ENCODE measurements around the gene CHSY1.

The CHSY1 gene

DNA sequence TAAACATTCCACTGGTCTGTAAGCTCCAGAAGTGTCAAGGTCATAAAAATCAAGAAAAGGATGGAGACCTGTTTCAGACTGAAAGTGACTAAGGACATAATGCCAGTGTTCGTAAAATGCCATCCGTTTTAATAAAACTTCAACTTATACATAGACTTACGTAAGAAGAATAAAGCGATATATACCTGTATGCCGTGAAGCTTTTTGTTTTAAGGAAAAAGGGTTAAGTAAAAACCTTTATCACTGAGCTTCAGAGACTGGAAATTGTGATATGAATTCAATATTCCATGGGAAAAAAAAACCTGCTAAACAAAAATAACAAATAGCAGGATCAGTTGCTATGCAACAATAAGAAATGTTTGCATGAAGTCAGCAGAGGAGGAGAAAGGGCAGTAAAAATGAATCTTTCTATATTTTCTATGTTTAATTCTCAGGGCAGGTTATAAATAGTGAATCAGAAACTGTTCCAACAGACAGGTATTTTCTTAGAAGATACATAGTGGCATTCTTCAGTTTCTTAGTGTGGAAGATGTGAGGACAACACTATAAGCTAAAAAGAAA lies 42.5 kb downstream of the CHSY1 start:
- DNase-seq (ENCODE audit: low read depth) = no peak

DNA sequence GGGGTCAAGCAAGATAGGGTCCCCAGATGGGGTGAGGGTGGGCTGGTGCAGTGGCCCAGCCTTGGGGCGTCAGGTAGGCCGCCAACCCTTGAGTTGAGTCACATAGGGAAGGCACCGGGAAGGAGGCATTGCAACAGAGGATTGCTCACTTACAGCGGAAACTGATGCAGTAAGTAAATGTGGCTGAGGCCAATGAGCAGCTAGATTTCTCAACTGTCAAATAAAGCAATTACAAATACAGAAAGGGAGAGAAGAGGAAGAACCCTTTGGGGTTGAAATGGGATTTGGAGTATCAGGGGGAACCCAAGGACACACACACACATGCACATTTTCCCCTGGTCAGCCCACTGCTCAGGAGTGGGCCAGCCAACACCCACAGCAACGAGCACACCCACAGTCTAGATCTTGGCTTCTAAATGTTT lies 44.0 kb downstream of the CHSY1 start:
- DNase-seq (ENCODE audit: low read depth) = no peak

DNA sequence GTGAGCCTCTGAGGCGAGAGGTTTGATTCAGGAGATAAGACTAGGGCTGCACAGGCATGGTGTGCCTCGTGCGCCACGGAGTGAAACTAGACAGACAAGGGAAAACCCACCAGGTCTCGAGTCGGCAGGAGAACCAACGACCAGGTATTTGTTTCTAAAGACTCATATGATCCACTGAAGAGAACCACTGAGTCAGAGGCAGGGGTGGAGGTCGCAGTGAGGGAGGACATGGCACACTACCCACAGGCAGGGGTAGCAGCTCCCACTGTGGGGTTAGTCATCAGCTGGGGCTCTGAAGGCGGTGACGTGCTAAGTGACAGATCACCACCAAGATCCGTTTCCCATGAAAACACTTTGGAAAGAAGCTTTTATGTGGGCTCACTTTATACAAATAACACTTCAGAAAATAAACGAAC lies 45.7 kb downstream of the CHSY1 start:
- DNase-seq (ENCODE audit: low read depth) = peak; percentile 82

DNA sequence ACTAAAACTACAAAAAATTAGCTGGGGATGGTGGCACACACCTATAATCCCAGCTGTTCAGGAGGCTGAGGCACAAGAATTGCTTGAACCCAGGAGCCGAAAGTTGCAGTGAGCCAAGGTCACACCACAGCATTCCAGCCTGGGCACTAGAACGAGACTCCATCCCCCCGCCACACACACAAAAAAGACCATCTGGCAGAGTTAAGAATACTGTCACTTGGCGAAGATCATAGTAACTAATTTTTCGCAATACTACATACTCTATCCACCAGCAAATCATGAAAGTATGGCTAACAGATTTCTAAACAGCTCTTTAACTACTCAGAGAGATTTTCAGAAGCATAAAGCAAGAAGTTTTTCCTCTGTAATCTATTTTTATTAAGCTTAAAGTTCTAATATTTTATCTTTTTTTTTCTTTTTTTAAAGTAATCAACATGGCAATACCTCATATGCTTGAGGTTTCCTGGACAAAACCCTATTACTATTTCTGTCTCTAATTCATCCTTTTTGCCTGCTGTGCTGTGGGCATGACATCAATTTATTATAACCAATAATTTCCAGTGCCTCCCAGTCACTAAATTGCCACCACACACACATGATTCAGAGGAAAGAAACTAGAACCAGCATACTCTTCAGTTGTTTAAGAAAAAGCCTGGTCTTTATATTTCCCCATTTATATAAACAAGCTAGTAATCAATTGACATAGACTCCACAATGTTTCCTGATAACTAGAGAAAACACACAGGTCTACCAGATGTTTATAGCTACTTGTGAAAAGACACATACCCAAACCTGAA lies 46.9 kb downstream of the CHSY1 start:
- DNase-seq (ENCODE audit: low read depth) = no peak

DNA sequence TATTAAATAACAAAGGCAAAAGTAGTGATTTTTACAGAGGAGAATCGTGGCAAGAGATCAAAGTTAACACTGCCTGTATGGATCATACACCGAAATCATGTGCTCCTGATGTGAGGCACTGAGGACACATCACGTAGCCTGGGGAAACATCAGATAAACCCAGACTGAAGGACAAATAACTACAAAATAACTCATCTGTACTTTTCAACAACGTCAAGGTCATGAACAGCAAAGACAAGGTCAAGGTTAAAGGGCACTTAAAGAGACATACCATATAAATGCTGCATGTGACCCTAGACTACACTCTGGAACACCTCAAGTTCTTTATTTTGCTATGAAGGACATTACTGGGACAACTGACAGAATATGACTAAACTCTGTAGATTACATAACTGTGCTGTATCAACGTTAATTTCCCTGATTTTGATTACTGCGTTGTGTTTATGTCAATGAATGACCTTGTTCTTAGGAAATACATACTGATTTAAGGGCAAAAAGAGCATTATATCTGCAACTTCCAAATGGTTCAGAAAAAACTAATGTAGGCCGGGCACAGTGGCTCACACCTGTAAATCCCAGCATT lies 48.1 kb downstream of the CHSY1 start:
- DNase-seq (ENCODE audit: low read depth) = no peak

DNA sequence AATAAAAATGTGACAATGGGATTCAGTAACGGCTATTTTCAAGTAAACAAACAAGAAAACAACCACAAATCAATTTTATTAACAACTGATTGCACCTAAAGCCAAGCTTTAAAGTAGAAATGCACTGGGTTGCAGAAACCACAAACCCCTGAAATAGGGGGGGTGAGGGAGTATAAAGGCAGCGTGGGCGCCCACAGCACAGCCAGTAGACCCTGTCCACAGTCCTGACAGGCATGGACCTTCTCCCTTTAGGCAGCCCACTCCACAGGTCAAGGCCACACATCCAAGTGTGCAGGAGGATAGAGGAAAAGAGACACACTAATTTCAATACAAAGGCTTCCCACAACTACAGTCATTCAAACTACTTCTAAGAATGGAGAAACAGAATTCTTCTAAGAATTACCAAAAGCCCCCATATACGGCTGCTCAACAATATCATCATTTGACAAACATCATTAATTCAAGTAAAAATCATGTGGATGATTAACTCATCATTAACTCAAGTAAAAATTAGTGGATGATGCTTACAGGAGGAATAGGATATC lies 48.7 kb downstream of the CHSY1 start:
- DNase-seq (ENCODE audit: low read depth) = no peak

GRCh38 chr15:101201411-101202174 lies 50.3 kb downstream of the CHSY1 start:
- no peak for DNase-seq (ENCODE audit: low read depth)

DNA sequence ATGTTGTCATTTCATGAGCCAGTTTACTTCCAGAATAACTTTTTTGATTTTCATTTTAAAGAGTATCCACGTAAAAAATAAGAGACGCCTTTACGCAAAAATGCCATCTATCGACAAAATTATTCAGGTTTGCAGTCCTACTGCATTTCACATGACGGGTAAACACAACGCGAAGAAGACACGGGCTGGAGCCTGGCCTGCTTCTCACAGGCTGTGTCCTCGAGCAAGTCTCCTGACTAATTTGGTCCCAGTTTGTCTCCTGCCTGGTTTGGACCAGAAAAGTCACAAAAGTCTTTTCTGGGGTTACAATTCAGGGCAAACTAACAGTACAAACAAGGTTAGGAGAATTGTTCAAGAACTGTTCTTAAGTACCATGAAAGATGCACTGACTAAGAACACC lies 51.7 kb downstream of the CHSY1 start:
- no peak for DNase-seq (ENCODE audit: low read depth)

DNA sequence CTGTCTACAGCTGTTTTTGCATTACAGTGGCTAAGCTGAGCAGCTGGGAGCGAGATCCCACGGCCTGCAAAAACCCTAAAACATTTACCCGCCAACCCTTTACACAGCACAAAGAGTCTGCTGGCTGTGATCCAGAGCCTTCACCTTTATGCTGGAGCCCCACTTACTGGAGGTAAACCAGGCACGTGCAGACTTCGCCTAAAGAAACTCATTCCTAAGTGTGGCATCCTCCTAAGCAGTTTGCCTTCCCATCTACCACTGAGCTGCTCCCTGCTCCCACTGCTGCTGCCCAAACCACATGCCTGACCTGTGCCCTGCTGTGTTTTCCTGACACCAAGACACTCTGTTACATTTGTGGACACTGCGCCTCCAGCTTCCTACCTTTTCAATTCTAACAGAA lies 53.0 kb downstream of the CHSY1 start:
- no peak for DNase-seq (ENCODE audit: low read depth)

DNA sequence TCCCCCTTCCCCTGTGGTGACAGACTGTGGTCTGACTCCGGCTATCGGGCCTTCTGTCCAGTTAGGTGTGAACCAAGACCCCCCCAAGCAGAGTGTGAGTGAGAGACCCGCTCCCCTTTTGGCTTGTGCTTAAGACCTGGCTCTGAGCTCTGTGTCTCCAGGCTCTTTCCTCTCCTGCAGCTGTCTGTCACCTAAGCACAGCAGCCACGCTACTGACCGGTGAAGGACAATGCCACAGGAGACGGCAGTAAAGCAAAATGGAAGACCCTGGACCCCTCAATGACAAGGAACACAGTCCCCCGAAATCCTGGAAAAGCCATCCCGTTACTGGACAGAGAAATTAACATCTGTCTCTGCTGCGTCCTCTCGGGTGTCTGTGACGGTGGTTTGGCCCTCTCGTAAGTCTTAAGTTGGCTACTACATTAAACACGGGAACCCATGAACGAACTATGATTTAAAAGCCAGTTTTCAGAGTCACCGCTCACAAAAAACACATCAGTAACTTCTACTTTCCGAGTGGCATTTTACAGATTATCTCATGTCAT lies 53.7 kb downstream of the CHSY1 start:
- no peak for DNase-seq (ENCODE audit: low read depth)

GRCh38 chr15:101194546-101195125 lies 57.2 kb downstream of the CHSY1 start:
- no peak for DNase-seq (ENCODE audit: low read depth)

- no peak for DNase-seq (ENCODE audit: low read depth)
Measured at GRCh38 chr15:101193806-101194545, 57.9 kb downstream of the CHSY1 start.

DNA sequence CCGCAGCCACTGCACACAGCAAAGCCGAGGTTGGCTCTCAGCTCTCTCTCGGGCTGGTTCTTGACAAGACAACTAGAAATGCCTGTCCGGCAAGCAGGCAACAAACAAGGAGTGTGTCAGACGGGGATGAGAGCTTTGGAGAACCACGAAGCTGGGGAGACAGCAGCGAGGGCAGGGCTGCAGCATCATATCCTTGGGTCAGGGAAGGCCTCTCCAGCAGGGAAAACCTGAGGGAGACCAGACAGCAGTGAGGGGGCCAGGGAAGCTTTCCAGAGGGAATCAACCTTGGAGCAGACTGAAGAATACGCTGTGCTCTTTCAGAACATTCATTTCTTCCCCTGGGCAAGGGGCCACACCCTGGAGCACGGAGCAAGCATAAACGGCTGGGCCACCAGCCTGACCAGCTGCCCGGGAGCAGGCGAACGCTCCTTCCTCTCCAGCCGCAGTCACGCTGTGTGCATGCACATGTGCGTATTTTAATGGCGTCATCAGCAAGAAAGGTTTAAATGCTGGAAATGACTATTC lies 58.7 kb downstream of the CHSY1 start:
- no peak for DNase-seq (ENCODE audit: low read depth)

GRCh38 chr15:101192081-101192480 lies 59.8 kb downstream of the CHSY1 start:
- DNase-seq (ENCODE audit: low read depth) = no peak

DNA sequence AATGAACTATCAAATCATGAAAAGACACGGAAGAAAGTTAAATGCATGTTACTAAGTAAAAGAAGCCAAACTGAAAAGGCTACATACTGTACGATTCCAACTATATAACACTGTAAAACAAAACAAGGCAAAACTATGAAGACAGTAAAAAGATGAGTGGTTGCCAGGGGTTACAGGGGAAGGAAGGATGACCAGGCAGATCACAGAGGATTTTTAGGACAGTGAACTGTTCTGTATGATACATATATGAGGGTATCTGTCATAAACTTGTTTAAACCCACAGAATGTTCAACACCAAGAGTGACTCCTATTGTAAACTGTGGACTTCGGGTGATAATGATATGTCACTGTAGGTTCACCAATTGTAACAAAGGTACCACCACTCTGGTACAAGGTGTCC lies 60.6 kb downstream of the CHSY1 start:
- no peak for DNase-seq (ENCODE audit: low read depth)

GRCh38 chr15:101190092-101190595 lies 61.7 kb downstream of the CHSY1 start:
- DNase-seq (ENCODE audit: low read depth) = no peak

DNA sequence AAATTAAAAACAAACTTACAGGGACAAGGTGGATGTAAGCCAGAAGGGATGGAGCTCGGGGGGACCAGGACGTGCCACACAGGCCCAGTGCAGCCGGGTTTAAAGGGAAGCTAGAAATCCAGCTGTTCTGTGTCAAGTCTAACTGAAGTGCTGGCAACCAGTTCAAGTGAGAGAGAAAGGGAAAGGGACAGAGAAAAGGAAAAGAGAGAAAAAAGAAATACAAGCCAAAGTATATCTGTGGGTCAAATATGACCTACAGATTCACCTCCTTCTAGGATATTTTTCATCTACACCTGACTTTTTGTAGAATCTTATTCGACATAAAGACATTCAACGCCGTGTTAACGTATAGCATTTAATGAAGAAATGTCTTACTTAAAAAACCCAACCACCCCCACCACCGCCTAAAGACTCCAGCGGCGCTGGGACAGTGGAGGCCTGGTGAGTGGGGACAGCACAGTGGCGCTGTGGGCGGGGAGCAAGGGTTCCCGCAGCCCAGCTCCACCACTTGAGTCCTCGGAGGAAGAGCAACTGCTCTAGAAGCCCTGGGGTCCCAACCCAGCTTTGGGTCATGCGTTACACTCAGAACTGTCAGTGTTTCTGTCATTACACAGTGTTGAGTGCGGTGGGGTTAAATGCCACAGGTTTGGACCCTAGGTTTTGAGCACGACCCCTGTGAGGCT lies 62.3 kb downstream of the CHSY1 start:
- DNase-seq (ENCODE audit: low read depth) = no peak

DNA sequence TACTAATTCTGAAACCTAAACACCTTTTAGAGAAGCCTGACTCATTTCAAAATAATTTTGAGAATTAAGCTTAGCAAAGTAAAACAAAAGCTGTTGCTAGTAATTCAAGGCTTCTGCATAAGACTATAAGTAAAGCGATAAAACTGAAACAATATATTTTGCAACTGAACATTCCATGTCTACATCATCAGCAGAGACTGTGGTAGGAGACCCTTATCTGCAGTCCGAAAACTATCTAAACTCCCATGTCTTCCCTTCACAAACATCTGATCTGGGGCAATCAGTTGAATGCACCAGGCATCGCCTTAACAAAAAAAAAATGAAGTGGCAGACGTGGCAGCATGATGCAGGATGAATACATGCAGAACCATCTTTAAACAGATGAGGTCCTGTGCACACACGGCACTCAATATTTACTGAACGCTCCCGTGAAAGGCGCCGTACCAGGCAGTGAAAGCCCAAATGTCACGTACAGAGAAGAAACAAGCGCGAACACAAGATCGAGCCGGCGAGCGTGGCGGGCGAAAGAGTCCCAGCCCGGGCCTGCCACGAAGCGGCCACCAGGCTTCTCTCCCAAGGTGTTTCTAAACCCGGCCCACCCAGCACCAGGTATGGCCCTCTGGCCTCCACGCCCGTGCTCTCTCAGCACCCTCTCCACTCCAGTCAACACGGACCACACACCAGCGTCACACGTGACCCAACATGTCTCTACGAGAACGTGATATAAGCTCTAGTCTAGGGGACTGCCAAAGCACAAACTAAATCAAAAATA lies 63.0 kb downstream of the CHSY1 start:
- no peak for DNase-seq (ENCODE audit: low read depth)

All from activated T-helper 9 cell treated with anti-CD3 and anti-CD28 coated beads, Interleukin-2, amount 50 U/mL, for 16 hours (primary cell).